Stimulated activated CD8-positive, alpha-beta memory T cell treated with anti-CD3 and anti-CD28 coated beads, Interleukin-15, amount 100 ng/mL, for 1 hour (primary cell): ENCODE data around the gene TRAFD1.

Experiments
- DNase-seq: peaks from one replicate; pipeline ENCODE4 v3.0.0-alpha.2; 2020; ENCODE audit warnings: low read depth

Gene TRAFD1

DNA sequence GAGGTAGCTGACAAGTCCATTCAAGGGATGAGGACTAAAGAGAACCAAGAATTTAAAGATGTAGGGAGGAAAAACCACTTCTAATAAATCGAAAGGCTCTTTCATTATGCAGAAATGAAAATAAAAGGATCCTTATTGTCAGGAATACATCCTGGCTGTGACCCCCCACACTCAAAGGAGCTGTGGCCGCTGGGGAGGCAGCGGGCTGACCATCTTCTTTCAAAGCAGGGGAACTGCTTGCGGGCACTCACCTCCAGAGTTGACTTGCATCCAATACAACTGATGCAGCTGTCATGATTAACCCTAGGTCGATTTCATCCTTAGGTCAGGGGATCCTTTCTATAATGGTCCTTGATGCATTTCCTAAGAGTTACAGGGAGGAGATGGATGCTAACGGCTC lies 35.3 kb downstream of the TRAFD1 start:
- no peak for DNase-seq

DNA sequence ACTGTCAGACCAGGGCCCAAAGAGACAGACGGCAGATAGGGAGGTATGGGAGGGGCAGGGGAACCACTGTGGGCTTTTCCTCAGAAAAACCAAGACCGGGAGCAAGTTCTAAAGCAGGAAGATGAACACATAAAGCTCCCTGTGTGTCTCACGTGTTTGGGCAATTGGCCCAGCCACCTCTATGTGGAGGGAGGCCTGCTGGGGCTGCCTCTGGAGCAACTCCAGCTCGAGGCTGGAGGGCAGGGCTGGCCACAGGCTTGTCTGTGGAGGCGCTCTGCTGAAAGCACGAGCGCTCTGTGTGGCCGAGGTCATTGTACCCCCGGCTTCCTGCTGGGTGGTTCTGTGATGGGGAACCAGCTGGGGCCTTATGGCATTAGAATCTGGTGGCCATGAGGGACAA lies 36.4 kb downstream of the TRAFD1 start:
- DNase-seq, result no peak

GRCh38 chr12:112162241-112162790 lies 37.0 kb downstream of the TRAFD1 start:
- no peak for DNase-seq

- no peak for DNase-seq
These were observed 37.7 kb downstream of the TRAFD1 start for GRCh38 chr12:112163056-112163455.

- no peak for DNase-seq
These were observed 38.2 kb downstream of the TRAFD1 start for GRCh38 chr12:112163471-112163991.

- no peak for DNase-seq
These were observed 38.8 kb downstream of the TRAFD1 start for GRCh38 chr12:112164011-112164660.

DNA sequence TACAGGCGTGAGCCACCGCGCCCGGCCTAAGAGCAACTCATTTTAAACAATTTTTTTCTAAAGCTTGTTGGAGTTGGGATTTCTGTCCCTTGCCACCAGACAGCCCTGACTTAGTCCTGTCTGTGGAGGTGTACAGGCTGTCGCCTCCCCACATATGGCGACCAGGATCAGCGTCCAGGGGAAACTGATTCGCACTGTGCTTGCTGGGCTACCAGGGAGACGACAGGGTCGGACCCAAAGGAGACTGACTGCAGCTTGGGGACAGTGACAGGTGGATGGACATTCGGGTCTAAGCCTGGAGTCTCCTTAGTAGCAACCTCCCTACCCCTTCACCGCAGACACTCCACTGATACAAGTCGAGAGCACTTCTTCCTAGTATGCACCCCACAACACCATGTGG lies 40.3 kb downstream of the TRAFD1 start:
- no peak for DNase-seq

DNA sequence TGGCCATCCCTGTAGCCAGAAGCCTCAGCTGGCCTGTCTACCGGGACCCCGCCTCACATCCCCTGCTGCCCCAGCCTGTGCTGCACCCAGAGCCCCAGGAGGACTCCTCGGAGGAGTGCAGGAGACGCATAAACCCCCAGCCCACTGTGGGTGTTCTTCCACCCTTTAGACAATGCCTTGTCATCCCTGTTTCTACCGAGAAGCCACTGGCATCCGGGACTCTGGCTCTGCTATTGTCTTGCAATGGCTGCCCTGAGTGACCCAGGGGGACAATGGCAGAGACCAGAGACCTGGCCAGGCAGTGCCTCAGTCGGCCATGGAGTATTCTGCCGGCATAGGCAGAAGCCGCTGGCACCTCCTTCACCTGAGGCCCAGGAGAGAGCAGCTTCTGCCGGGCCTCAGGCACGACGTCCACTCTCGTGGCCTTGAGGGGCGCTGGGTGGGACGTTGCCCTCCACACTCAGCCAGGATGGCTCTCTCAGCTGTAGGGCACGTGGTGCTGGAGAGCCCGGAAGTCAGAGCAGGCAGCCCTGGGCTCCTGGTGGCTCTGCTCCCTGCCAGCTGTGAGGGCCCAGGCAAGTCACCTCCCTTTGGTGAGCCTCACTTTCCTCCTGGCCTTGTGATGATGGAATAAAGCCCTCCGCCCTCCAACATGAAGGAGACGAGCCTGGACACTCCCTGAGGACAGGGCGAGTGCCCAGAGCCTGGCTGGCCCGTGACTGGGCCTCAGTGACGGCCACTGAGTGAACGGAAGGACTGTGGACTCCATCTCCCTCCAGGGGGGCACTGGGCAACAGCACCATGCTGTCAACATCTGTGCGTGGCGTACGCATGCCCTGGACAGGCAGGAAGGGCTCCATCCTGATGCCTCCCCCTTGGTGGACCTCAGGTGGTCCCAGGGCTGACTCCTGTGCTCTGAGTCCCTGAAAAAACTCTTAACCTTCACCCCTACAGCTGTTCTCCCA lies 41.0 kb downstream of the TRAFD1 start:
- no peak for DNase-seq

- no peak for DNase-seq
These were observed 41.7 kb downstream of the TRAFD1 start for GRCh38 chr12:112167031-112167461.

GRCh38 chr12:112167718-112168525 lies 42.6 kb downstream of the TRAFD1 start:
- DNase-seq, result no peak

- DNase-seq, result no peak
These were observed 43.2 kb downstream of the TRAFD1 start for GRCh38 chr12:112168561-112168971.

GRCh38 chr12:112169161-112169872 lies 44.0 kb downstream of the TRAFD1 start:
- no peak for DNase-seq

DNA sequence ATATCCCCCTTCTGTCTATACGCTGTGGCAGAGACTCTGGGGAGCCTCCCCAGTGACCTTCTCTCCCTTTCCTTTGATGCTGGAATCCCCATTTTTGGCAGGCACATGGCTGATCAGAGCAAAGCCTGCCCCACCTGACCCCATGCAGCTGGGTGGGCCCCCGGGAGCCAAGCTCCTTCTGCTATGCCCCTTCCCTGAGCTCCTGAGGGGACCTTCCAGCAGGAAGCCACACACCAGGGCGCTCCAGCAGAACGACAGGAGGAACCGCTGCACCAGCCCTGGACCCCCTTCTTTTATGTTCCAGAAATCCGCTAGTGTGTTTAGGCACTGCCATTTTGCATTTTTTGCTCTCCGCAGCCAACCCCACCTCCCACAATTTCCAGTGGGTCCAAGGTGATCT lies 44.6 kb downstream of the TRAFD1 start:
- DNase-seq, result no peak

GRCh38 chr12:112170376-112170775 lies 45.0 kb downstream of the TRAFD1 start:
- DNase-seq, result no peak

DNA sequence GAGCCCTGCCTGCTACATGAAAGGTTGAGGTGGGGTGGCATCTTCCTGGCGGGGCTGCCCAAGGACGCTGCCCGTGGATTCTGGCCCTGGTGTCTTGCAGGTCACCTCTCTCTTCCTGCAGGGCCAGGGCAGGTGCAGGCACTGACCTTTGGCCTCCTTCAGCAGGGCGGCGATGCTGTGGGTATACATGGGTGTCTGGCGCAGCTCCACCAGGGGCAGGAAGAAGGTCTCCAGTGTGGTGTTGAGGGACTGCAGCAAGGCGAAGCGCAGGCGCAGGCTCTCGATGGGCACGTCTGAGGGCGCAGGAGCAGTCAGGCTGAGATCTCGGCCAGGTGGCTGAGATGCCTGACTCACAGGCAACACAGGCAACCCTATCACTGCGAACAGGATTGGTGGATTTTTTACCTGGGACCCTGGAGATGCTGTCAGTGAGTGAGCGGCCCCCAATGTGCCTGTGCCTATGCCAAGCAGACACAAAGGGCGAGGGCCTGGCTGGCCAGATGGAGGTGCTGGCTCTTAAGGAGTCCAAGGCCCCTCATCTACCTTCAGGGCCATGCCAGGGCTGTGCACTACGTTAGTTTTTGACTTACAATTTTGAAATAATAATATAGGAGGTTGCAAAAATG lies 45.7 kb downstream of the TRAFD1 start:
- no peak for DNase-seq

- DNase-seq, result no peak
These were observed 47.4 kb downstream of the TRAFD1 start for GRCh38 chr12:112172556-112173324.

DNA sequence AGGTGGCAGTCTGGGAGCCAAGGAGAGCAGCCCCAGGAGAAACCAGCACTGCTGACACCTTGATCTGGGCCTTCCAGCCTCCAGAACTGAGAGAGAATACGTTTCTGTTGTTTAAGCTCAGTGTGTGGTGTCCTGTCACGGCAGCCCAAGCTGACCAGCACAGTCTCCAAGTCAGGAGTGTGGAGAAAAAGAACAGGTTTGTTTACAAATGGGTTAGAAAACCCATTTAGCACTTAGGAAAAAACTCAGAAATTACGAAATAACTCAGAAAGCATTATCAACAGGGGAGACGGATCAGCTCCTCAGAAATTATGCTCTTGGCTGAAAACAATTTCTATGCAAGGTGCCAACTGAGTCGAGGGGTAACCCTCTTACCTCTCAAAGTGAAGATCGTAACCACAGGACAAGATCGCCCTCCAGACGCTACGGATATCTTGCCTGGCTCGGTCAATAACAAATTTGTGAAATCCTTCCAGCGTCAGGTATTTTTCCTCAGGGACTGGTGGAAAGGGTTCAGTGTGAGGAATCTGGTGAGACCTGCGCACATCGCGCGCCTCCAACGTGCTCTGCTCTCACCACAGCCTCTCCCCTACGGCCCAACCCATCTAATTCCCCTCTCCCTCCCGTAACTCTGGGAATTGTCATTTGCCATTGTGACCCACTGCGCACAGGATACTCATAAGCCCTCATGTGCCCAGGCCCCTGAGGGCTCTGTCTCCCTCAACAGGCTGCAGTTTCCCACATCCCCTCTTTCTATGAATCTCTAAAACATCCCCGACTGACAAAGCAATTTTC lies 50.2 kb downstream of the TRAFD1 start:
- DNase-seq, result no peak

DNA sequence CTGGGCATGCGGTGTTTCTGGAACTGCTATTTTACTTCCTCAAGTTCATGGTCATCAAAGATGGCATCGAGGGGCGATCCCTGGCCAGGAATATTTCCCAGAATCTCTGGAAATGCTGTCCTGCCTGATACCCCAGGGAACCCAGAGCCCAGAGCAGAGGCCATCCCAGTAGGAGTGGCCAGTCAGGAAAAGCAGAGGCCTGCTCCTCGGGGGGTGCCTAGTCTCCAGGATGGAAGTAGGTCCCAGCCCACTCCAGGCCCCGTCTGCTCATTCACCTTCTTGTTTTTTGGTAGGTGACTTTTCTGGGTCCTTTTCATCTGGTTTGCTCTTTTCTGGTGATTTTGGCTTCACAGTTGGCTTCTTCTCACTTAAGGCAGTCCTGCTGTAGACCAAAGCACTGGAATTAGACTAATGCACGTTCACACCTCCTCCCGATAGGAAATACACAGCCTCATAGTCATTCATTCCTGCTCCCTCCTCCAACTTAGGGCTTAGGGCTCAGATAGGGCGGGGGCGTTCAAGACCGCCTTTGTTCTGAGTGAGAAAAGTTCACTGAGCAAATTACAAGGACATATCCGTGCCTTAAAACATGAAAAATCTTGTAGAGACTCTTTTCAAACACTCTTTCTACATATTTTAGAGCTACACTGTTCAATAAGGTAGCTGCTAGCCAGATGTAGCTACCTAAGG lies 51.1 kb downstream of the TRAFD1 start:
- DNase-seq, result no peak

DNA sequence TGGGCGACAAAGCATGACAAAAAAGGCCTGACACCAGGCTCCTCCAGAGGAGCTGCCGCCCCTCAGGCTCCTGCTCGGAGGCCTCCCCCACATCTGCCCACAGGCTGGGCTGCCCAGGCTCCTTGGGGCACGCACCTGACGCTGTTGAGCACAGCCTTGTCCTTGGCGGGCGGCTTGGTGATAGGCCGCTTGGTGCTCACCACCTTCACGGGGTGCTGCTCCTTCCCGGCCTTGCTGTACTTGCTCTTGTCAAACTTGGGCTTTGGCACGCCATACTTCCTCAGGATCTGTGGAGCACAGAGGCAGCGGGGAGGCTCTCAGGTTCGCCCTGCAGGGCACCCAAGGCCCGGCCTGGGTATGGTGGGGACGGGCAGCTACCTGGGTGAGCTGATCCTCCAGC lies 53.4 kb downstream of the TRAFD1 start:
- no peak for DNase-seq
